ENCODE measurements around the gene ASB15.
"Not testable (repeated sequence)": the region's sequence is repeated elsewhere in the genome, so short reads cannot be mapped to it uniquely, and the experiment has no call there.

Gene ASB15

GRCh38 chr7:123633553-123633952, 31.9 kb downstream of the ASB15 start:
- WGBS (ENCODE audit: insufficient coverage) = 96% methylated on average over 6 of the region's 7 CpGs
- Histone ChIP-seq H3K27ac (ENCODE audit: insufficient read depth in 1 of 2, low read depth in 1 of 2, low read length in 2 of 2, poor library complexity in 1 of 2, severe bottlenecking in 2 of 2) (no peak overlapping the region), H3K27me3 (replicated peaks in 2 of 5; ENCODE audit: control insufficient read depth in 4 of 5, insufficient read depth in 5 of 5, low read length in 4 of 5) (peaks cover 0 to 5% (median 2%) of the 10 kb centered on the region in 5 experiments), H3K4me1 (ENCODE audit: control extremely low read depth in 1 of 4, control insufficient read depth in 4 of 4, insufficient read depth in 4 of 4, low read length in 3 of 4) (no peaks in the 10 kb centered on the region), H3K9me3 (ENCODE audit: control extremely low read depth in 1 of 5, control insufficient read depth in 4 of 5, insufficient read depth in 2 of 5, low read depth in 1 of 5, low read length in 4 of 5) (no peaks in the 10 kb centered on the region), H3K36me3 (ENCODE audit: control insufficient read depth in 4 of 4, insufficient read depth in 4 of 4, low read length in 3 of 4) (no peaks in the 10 kb centered on the region), H3K4me3 (ENCODE audit: control insufficient read depth in 1 of 7, extremely low read depth in 1 of 7, insufficient read depth in 4 of 7, low read depth in 2 of 7, low read length in 6 of 7) (no peak overlapping the region)
- ChIA-PET POLR2A (no interaction called here), CTCF (interaction anchor here (0.6 kb wide), 1 partner anchor 393 kb away, joined by 3 read pairs; no protein-coding TSS in a partner anchor)
- peak in 1 of 3 donors; percentile 3 for DNase-seq

GRCh38 chr7:123634011-123634573, 32.5 kb downstream of the ASB15 start:
- DNase-seq = not testable (repeated sequence)
- 100% methylated on average over 1 of the region's 2 CpGs for WGBS (ENCODE audit: insufficient coverage)

GRCh38 chr7:123635551-123636359, 34.1 kb downstream of the ASB15 start:
- POLR2A ChIA-PET = no interaction called here
- WGBS (ENCODE audit: insufficient coverage) = 69% methylated on average over 3 of the region's 4 CpGs
- no peak overlapping the region for H3K27ac ChIP-seq (ENCODE audit: insufficient read depth in 1 of 2, low read depth in 1 of 2, low read length in 2 of 2, poor library complexity in 1 of 2, severe bottlenecking in 2 of 2)
- H3K4me3 ChIP-seq (ENCODE audit: control insufficient read depth in 1 of 7, extremely low read depth in 1 of 7, insufficient read depth in 4 of 7, low read depth in 2 of 7, low read length in 6 of 7) = no peak overlapping the region
- DNase-seq = peak; percentile 15 to 50 (median 48)
- H3K4me1 ChIP-seq (ENCODE audit: control extremely low read depth in 1 of 4, control insufficient read depth in 4 of 4, insufficient read depth in 4 of 4, low read length in 3 of 4) = no peaks in the 10 kb centered on the region
- H3K27me3 ChIP-seq (replicated peaks in 2 of 5; ENCODE audit: control insufficient read depth in 4 of 5, insufficient read depth in 5 of 5, low read length in 4 of 5) = peaks cover 0 to 6% (median 2%) of the 10 kb centered on the region in 5 experiments
- H3K9me3 ChIP-seq (ENCODE audit: control extremely low read depth in 1 of 5, control insufficient read depth in 4 of 5, insufficient read depth in 2 of 5, low read depth in 1 of 5, low read length in 4 of 5) = no peaks in the 10 kb centered on the region
- CTCF ChIA-PET = interaction anchor here (0.6 to 1.8 kb wide), 8 partner anchors 13 to 235 kb away, joined by 3 to 7 read pairs (median 4); no protein-coding TSS in a partner anchor
- H3K36me3 ChIP-seq (ENCODE audit: control insufficient read depth in 4 of 4, insufficient read depth in 4 of 4, low read length in 3 of 4) = no peaks in the 10 kb centered on the region

More at GRCh38 chr7:123634011-123634573, 32.5 kb downstream of the ASB15 start:
- H3K9me3 ChIP-seq (ENCODE audit: control extremely low read depth in 1 of 5, control insufficient read depth in 4 of 5, insufficient read depth in 2 of 5, low read depth in 1 of 5, low read length in 4 of 5); H3K27me3 ChIP-seq (replicated peaks in 2 of 5; ENCODE audit: control insufficient read depth in 4 of 5, insufficient read depth in 5 of 5, low read length in 4 of 5); H3K4me1 ChIP-seq (ENCODE audit: control extremely low read depth in 1 of 4, control insufficient read depth in 4 of 4, insufficient read depth in 4 of 4, low read length in 3 of 4); H3K36me3 ChIP-seq (ENCODE audit: control insufficient read depth in 4 of 4, insufficient read depth in 4 of 4, low read length in 3 of 4); H3K4me3 ChIP-seq (ENCODE audit: control insufficient read depth in 1 of 7, extremely low read depth in 1 of 7, insufficient read depth in 4 of 7, low read depth in 2 of 7, low read length in 6 of 7); H3K27ac ChIP-seq (ENCODE audit: insufficient read depth in 1 of 2, low read depth in 1 of 2, low read length in 2 of 2, poor library complexity in 1 of 2, severe bottlenecking in 2 of 2); POLR2A ChIA-PET: not testable (repeated sequence)
- CTCF ChIA-PET = interaction anchor here (0.8 to 1.0 kb wide), 2 partner anchors 15 to 20 kb away, joined by 3 read pairs; no protein-coding TSS in a partner anchor

GRCh38 chr7:123637203-123637602, 35.6 kb downstream of the ASB15 start:
- no peak overlapping the region for H3K27ac ChIP-seq (ENCODE audit: insufficient read depth in 1 of 2, low read depth in 1 of 2, low read length in 2 of 2, poor library complexity in 1 of 2, severe bottlenecking in 2 of 2)
- no peaks in the 10 kb centered on the region for H3K9me3 ChIP-seq (ENCODE audit: control extremely low read depth in 1 of 5, control insufficient read depth in 4 of 5, insufficient read depth in 2 of 5, low read depth in 1 of 5, low read length in 4 of 5)
- 76% methylated on average over 3 of the region's 3 CpGs for WGBS (ENCODE audit: insufficient coverage)
- H3K4me3 ChIP-seq (ENCODE audit: control insufficient read depth in 1 of 7, extremely low read depth in 1 of 7, insufficient read depth in 4 of 7, low read depth in 2 of 7, low read length in 6 of 7) = no peak overlapping the region
- CTCF ChIA-PET = interaction anchor here (0.9 to 1.8 kb wide), 3 partner anchors 40 to 234 kb away, joined by 3 to 6 read pairs (median 4); no protein-coding TSS in a partner anchor
- peaks cover 0 to 6% (median 2%) of the 10 kb centered on the region in 5 experiments for H3K27me3 ChIP-seq (replicated peaks in 2 of 5; ENCODE audit: control insufficient read depth in 4 of 5, insufficient read depth in 5 of 5, low read length in 4 of 5)
- no peak for DNase-seq
- POLR2A ChIA-PET = no interaction called here
- no peaks in the 10 kb centered on the region for H3K36me3 ChIP-seq (ENCODE audit: control insufficient read depth in 4 of 4, insufficient read depth in 4 of 4, low read length in 3 of 4)
- no peaks in the 10 kb centered on the region for H3K4me1 ChIP-seq (ENCODE audit: control extremely low read depth in 1 of 4, control insufficient read depth in 4 of 4, insufficient read depth in 4 of 4, low read length in 3 of 4)

- no peak for DNase-seq
- Histone ChIP-seq H3K9me3 (ENCODE audit: control extremely low read depth in 1 of 5, control insufficient read depth in 4 of 5, insufficient read depth in 2 of 5, low read depth in 1 of 5, low read length in 4 of 5) (no peaks in the 10 kb centered on the region), H3K27ac (ENCODE audit: insufficient read depth in 1 of 2, low read depth in 1 of 2, low read length in 2 of 2, poor library complexity in 1 of 2, severe bottlenecking in 2 of 2) (no peak overlapping the region), H3K4me1 (ENCODE audit: control extremely low read depth in 1 of 4, control insufficient read depth in 4 of 4, insufficient read depth in 4 of 4, low read length in 3 of 4) (no peaks in the 10 kb centered on the region), H3K4me3 (ENCODE audit: control insufficient read depth in 1 of 7, extremely low read depth in 1 of 7, insufficient read depth in 4 of 7, low read depth in 2 of 7, low read length in 6 of 7) (no peak overlapping the region), H3K27me3 (replicated peaks in 2 of 5; ENCODE audit: control insufficient read depth in 4 of 5, insufficient read depth in 5 of 5, low read length in 4 of 5) (peaks cover 0 to 6% (median 2%) of the 10 kb centered on the region in 5 experiments), H3K36me3 (ENCODE audit: control insufficient read depth in 4 of 4, insufficient read depth in 4 of 4, low read length in 3 of 4) (no peaks in the 10 kb centered on the region)
- ChIA-PET POLR2A (no interaction called here), CTCF (no interaction called here)
- WGBS (ENCODE audit: insufficient coverage) = 100% methylated on average over 1 of the region's 2 CpGs
Observed at GRCh38 chr7:123637878-123638277, 36.3 kb downstream of the ASB15 start.

GRCh38 chr7:123639631-123640030, 38.0 kb downstream of the ASB15 start:
- H3K36me3 ChIP-seq (ENCODE audit: control insufficient read depth in 4 of 4, insufficient read depth in 4 of 4, low read length in 3 of 4) = no peaks in the 10 kb centered on the region
- H3K9me3 ChIP-seq (ENCODE audit: control extremely low read depth in 1 of 5, control insufficient read depth in 4 of 5, insufficient read depth in 2 of 5, low read depth in 1 of 5, low read length in 4 of 5) = no peaks in the 10 kb centered on the region
- no peak overlapping the region for H3K27ac ChIP-seq (ENCODE audit: insufficient read depth in 1 of 2, low read depth in 1 of 2, low read length in 2 of 2, poor library complexity in 1 of 2, severe bottlenecking in 2 of 2)
- POLR2A ChIA-PET = no interaction called here
- no peaks in the 10 kb centered on the region for H3K4me1 ChIP-seq (ENCODE audit: control extremely low read depth in 1 of 4, control insufficient read depth in 4 of 4, insufficient read depth in 4 of 4, low read length in 3 of 4)
- CTCF ChIA-PET = no interaction called here
- WGBS (ENCODE audit: insufficient coverage) = 100% methylated on average over 1 of the region's 2 CpGs
- H3K27me3 ChIP-seq (replicated peaks in 2 of 5; ENCODE audit: control insufficient read depth in 4 of 5, insufficient read depth in 5 of 5, low read length in 4 of 5) = peaks cover 0 to 12% (median 4%) of the 10 kb centered on the region in 5 experiments
- H3K4me3 ChIP-seq (ENCODE audit: control insufficient read depth in 1 of 7, extremely low read depth in 1 of 7, insufficient read depth in 4 of 7, low read depth in 2 of 7, low read length in 6 of 7) = no peak overlapping the region
- no peak for DNase-seq

GRCh38 chr7:123640583-123640982, 39.0 kb downstream of the ASB15 start:
- no peaks in the 10 kb centered on the region for H3K36me3 ChIP-seq (ENCODE audit: control insufficient read depth in 4 of 4, insufficient read depth in 4 of 4, low read length in 3 of 4)
- DNase-seq = no peak
- no peaks in the 10 kb centered on the region for H3K9me3 ChIP-seq (ENCODE audit: control extremely low read depth in 1 of 5, control insufficient read depth in 4 of 5, insufficient read depth in 2 of 5, low read depth in 1 of 5, low read length in 4 of 5)
- ChIA-PET POLR2A (no interaction called here), CTCF (no interaction called here)
- H3K4me1 ChIP-seq (ENCODE audit: control extremely low read depth in 1 of 4, control insufficient read depth in 4 of 4, insufficient read depth in 4 of 4, low read length in 3 of 4) = no peaks in the 10 kb centered on the region
- no peak overlapping the region for H3K27ac ChIP-seq (ENCODE audit: insufficient read depth in 1 of 2, low read depth in 1 of 2, low read length in 2 of 2, poor library complexity in 1 of 2, severe bottlenecking in 2 of 2)
- H3K4me3 ChIP-seq (ENCODE audit: control insufficient read depth in 1 of 7, extremely low read depth in 1 of 7, insufficient read depth in 4 of 7, low read depth in 2 of 7, low read length in 6 of 7) = no peak overlapping the region
- H3K27me3 ChIP-seq (replicated peaks in 2 of 5; ENCODE audit: control insufficient read depth in 4 of 5, insufficient read depth in 5 of 5, low read length in 4 of 5) = peaks cover 0 to 11% (median 4%) of the 10 kb centered on the region in 5 experiments
